Adrenal gland (tissue), 19 donors: ENCODE data around the gene ZNF554. TPM values are rescaled to one million over a fixed set of nuclear protein-coding genes. Genes with fewer than 3 reads are reported as not detected.

ENCODE experiments used
- DNase-seq, 7 donors: peaks; one replicate each; pipeline ENCODE4 v3.0.0-alpha.2; 2019 to 2020
- H3K27ac ChIP-seq, 5 donors: fragments of 200-600 bp; sonication (generic) in 4 of 5; 1 replicate in 3 of 5; 2 replicates in 2 of 5; pipeline versions ENCODE4 v1.5.1 to v1.8.0; 2016 to 2020; ENCODE audit warnings: mild to moderate bottlenecking in 1 of 5
- H3K27me3 ChIP-seq: fragments of 200-600 bp; 2 replicates; pipeline ENCODE4 v1.8.0; 2021
- H3K36me3 ChIP-seq, 2 donors: fragments of 200-600 bp; replicated peaks in 1 of 2; 1 replicate in 1 of 2; 2 replicates in 1 of 2; pipeline versions ENCODE4 v1.5.1 to v1.8.0; 2018 to 2022
- H3K4me1 ChIP-seq, 2 donors: fragments of 200-600 bp; replicated peaks in 1 of 2; 1 replicate in 1 of 2; 2 replicates in 1 of 2; pipeline versions ENCODE4 v1.5.1 to v1.8.0; 2018 to 2021
- H3K4me3 ChIP-seq, 4 donors: fragments of 200-600 bp; sonication (generic) in 3 of 4; one replicate each; pipeline ENCODE4 v1.5.1; 2016 to 2018
- H3K9me3 ChIP-seq, 3 donors: fragments of 200-600 bp; sonication (generic) in 1 of 3; replicated peaks in 1 of 3; 1 replicate in 2 of 3; 2 replicates in 1 of 3; pipeline versions ENCODE4 v1.5.1 to v1.8.0; 2016 to 2021
- POLR2A ChIP-seq, 2 donors: fragments of 450-650 bp; IDR thresholded peaks; one replicate each; pipeline ENCODE4 v1.6.1; 2017; ENCODE audit warnings: antibody characterized with exemption in 2 of 2, mild to moderate bottlenecking in 2 of 2, moderate library complexity in 1 of 2
- WGBS, 4 donors: extraction: QIAGEN DNeasy Blood & Tissue Kit in 2 of 4; methylation state at CpG; one replicate each; pipeline versions ENCODE4 v1.1.5 to v1.1.7; 2013 to 2017; 5-methylcytosine and 5-hydroxymethylcytosine counted together
- intact Hi-C, 2 donors: fragments of 100-400 bp; cut with DNase I; formaldehyde crosslinking; loops; one replicate each; pipeline versions ENCODE4 v1.14.1 to v1.15.0; 2022 to 2023
- long read RNA-seq, 10 donors: library from polyadenylated mRNA in 3 of 10; unstranded in 2 of 10; stranded (forward) in 1 of 10; transcript quantifications; one replicate each; pipeline ENCODE4 v2.0.0 and lab custom pipeline, GENCODE V29; 2021 to 2026
- polyA plus RNA-seq, 3 donors: library from polyadenylated mRNA; stranded (reverse); fragments of 200-250 nt in 2 of 3; fragments of 350-450 nt in 1 of 3; fragmentation: Illumina TruSeq in 1 of 3; extraction: RNeasy Lipid Tissue Mini Kit (QIAGEN cat#74804) in 1 of 3; gene quantifications; one replicate each; pipeline ENCODE4 v1.2.3, GENCODE V29; 2013 to 2014
- total RNA-seq, 9 donors: library from RNA; depleted of rRNA in 4 of 9; stranded (reverse); fragments of >200 nt in 4 of 9; fragments of 120-200 nt in 1 of 9; fragmentation: NEBNext Ultra II Directional in 1 of 9; extraction: Animal tissue kit (Norgen Biotek cat#: 25700) in 1 of 9; gene quantifications; one replicate each; pipeline versions ENCODE4 v1.1.0 to v1.2.4, GENCODE V29; 2013 to 2023
- TF ChIP-seq, protein P1 (sequence below), 6 experiments: fragments of 450-650 bp in 4 of 6; fragments of 200-600 bp in 2 of 6; sonication (generic) in 1 of 6; IDR thresholded peaks; 1 replicate in 5 of 6; 2 replicates in 1 of 6; pipeline versions ENCODE4 v1.5.1 to v1.8.0; 2016 to 2021; ENCODE audit warnings: antibody characterized with exemption in 6 of 6, mild to moderate bottlenecking in 2 of 6, moderate library complexity in 1 of 6
- donor health status: healthy with polysubstance abuse.
- donor health status: Bipolar disorder and iron deficiency.
- donor health status: DM: yes; HTN: yes; CAD: no.
- donor health status: DM: no; HTN: no; CAD: no.
- donor health status: DM: no; HTN: no; CAD: no.
- donor health status: DM: yes; HTN: yes; CAD: no.

The ZNF554 gene
- total RNA-seq: 1 to 10 TPM; 1.6 to 6.4 (median 4.3) TPM
- polyA plus RNA-seq: 1 to 10 TPM; 2.7 to 6.9 (median 3.3) TPM
- long read RNA-seq, donor 1: 0 reads
- long read RNA-seq, donor 2, full-length matches to known transcripts: 1 of 1 reads
- long read RNA-seq, donor 2, partial matches to known transcripts: 0 of 1 reads
- long read RNA-seq, donor 2, other reads (novel, unspliced or antisense): 0 of 1 reads
- long read RNA-seq, donor 3: 0 reads
- long read RNA-seq, donor 4, partial matches to known transcripts: 0 of 1 reads
- long read RNA-seq, donor 4, other reads (novel, unspliced or antisense): 1 of 1 reads
- long read RNA-seq, donor 5, transcript ZNF554-201 (5 exons, 2,736 nt): major isoform, 10 of 25 reads
- long read RNA-seq, donor 5, partial matches to known transcripts: 2 of 25 reads
- long read RNA-seq, donor 5, other reads (novel, unspliced or antisense): 9 of 25 reads
- long read RNA-seq, donor 6: 0 reads
- long read RNA-seq, donor 7, full-length matches to known transcripts: 1 of 1 reads
- long read RNA-seq, donor 7, partial matches to known transcripts: 0 of 1 reads
- long read RNA-seq, donor 7, other reads (novel, unspliced or antisense): 0 of 1 reads
- long read RNA-seq, donor 8: 0 reads
- long read RNA-seq, donor 9: 0 reads
- long read RNA-seq, donor 10: 0 reads

DNA sequence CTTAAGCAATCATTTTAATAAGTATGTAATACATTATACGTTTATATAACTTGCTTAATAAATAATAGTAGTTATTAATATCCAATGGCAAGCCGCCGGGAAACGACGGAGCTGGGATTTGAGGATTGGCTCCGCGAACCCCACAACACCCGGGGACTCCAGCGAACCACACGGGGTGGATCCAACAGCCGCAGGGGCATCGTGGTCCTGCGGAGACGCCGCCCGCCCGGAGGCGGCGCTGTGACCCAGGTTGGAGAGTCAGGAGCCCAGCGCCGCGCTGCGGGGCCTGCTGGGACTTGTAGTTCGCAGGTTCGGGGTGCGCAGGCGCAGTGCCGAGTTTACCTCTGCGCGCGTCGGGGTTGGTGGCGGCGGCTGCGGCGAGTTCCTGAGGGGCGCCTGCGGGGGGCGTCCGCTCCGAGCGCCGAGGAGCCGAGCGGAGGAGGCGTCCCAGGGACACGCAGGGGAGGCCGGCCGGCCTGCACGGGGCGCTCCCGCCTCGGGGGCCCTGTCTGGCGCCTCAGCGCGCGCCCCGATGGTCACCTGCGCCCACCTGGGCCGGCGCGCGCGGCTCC lies at the start of gene ZNF554:
Gene ZNF554 (plus strand): TSS at position 329 of the 572 bp plus-strand sequence. CDS start 204 bp downstream, at position 533.
- Histone ChIP-seq H3K27ac (peak within 1 kb of the TSS in 2 of 5 donors; percentile 54 to 70), H3K36me3 (no peaks in the 10 kb centered on the region), H3K9me3 (no peaks in the 10 kb centered on the region), H3K4me3 (peak within 1 kb of the TSS in 3 of 4 donors; percentile 40 to 98 (median 46)), H3K4me1 (peaks cover 0 to 15% of the 10 kb centered on the region in 2 donors), H3K27me3 (no peaks in the 10 kb centered on the region)
- peak in 1 of 2 donors; percentile 14 for TF ChIP-seq POLR2A (IDR thresholded peaks at IDR 0.05)
- TF ChIP-seq, protein P1, sequence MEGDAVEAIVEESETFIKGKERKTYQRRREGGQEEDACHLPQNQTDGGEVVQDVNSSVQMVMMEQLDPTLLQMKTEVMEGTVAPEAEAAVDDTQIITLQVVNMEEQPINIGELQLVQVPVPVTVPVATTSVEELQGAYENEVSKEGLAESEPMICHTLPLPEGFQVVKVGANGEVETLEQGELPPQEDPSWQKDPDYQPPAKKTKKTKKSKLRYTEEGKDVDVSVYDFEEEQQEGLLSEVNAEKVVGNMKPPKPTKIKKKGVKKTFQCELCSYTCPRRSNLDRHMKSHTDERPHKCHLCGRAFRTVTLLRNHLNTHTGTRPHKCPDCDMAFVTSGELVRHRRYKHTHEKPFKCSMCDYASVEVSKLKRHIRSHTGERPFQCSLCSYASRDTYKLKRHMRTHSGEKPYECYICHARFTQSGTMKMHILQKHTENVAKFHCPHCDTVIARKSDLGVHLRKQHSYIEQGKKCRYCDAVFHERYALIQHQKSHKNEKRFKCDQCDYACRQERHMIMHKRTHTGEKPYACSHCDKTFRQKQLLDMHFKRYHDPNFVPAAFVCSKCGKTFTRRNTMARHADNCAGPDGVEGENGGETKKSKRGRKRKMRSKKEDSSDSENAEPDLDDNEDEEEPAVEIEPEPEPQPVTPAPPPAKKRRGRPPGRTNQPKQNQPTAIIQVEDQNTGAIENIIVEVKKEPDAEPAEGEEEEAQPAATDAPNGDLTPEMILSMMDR (IDR thresholded peaks at IDR 0.05): peak; percentile 79 to 98 (median 94)
- peak; percentile 95 to 99 (median 97) for DNase-seq
- WGBS, 4 donors: 0 to 1% (median 0%) methylated on average over 7 to 64 of the region's 64 CpGs
- intact Hi-C loops: no loop called here

DNA sequence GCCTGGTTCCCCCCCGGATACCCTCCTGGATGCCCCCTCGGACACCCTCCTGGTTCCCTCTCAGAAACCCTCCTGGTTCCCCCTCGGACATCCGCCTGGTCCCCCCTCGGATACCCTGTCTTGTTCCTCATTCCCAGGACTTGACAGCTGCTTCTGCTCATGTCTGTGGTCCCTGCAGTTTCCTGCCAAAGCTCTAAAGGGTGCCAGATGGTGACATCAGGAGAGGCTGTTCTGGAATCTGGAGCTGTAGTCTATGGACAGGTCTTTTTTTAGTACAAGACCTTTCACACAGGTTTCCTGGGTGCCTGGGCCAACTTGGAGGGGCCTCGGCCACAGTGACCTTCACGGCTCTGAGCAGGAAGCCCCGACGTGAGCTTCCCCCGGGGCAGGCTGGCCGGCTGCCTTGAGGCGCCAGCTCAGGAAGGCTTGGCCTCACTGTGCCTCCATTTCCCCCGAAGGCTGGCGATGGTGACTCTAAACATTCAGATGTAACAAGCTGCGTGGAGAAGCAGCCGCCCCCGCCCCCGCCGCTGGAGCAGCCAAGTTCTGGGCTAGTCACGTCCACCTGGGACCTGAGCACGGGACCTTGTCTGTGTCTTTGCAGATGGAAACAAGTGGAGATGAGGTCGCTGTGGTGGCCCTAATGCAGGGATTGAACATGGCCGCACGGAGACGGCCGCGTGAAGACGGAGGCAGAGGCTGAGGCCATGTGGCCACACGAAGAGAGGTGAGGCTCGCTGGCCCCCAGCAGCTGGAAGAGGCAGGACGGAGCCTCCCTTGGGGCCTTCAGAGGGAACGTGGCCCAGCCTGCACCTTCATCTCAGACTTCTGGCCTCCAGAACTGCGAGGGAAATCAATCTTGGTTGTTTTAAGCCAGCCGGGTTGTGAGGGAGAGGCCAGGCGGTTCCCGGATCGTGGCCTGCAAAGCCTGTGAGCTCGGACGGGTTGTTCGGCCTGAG lies 49.3 kb upstream of the ZNF554 start:
- Histone ChIP-seq H3K4me3 (no peak overlapping the region), H3K9me3 (no peaks in the 10 kb centered on the region), H3K4me1 (peaks cover 11 to 29% of the 10 kb centered on the region in 2 donors), H3K27ac (peak overlapping the region in 4 of 5 donors; percentile 48 to 89 (median 70)), H3K36me3 (peaks cover 0 to 28% of the 10 kb centered on the region in 2 donors), H3K27me3 (no peaks in the 10 kb centered on the region)
- intact Hi-C loops: no loop called here
- TF ChIP-seq, protein P1 (IDR thresholded peaks at IDR 0.05): no peak
- no peak for TF ChIP-seq POLR2A (IDR thresholded peaks at IDR 0.05)
- DNase-seq: peak in 6 of 7 donors; percentile 53 to 83 (median 56)
- WGBS, 4 donors: 58 to 86% (median 62%) methylated on average over 4 to 40 of the region's 40 CpGs

DNA sequence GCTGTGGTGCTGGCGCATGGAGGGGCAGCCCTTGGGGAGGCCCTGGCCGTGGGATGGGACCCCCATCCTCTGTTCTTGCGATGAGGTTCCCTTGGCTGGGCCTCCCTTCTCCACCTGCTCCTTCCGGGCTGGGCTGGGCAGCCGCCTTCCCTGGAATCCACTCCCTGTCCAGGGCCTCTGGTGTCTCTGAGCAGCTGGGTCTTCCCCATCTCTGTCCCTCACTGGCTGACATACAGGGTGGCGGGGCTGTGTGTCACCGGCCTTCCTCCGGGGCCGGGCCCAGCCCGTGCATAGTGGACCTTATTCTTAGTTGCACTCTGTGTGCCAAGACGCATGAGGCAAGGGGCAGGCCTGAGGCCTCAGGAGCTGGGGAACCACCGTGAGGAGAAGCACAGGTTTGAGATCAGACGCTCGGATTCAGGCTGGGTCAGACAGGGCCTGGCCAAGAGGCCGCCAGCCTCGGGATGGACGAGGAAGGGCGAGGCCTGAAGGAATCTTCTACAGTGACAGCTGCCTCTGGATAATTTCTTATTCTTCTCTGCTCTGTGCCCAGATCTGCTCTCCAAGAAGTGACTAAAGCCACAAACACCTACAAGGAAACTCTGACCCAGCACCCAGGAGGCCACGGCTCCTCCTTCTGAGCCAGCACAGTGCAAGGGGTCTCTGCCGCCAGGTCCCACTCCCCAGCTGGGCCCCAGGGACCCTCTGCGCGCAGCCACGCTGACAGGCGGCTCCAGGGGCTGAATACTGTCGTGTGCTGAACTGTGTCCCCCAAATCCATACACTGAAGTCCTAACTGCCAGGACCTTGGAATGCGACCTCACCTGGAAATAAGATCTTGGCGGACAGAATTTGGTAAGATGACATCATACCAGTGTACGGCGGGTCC lies 47.6 kb upstream of the ZNF554 start:
- DNase-seq: no peak
- WGBS, 4 donors: 76 to 83% (median 77%) methylated on average over 21 to 29 of the region's 29 CpGs
- Histone ChIP-seq H3K4me3 (no peak overlapping the region), H3K36me3 (peaks cover 0 to 12% of the 10 kb centered on the region in 2 donors), H3K27ac (peak overlapping the region in 2 of 5 donors; percentile 32 to 89), H3K4me1 (peaks cover 11 to 31% of the 10 kb centered on the region in 2 donors), H3K27me3 (no peaks in the 10 kb centered on the region), H3K9me3 (no peaks in the 10 kb centered on the region)
- TF ChIP-seq POLR2A (IDR thresholded peaks at IDR 0.05): no peak
- TF ChIP-seq, protein P1 (IDR thresholded peaks at IDR 0.05): no peak
- intact Hi-C loops: no loop called here
